H9 (cell line): ENCODE measurements around the gene KBTBD6. TPM values are rescaled to one million over a fixed set of nuclear protein-coding genes. Genes with fewer than 3 reads are reported as not detected.

ENCODE experiments used
- DNase-seq: peaks from one replicate; pipeline ENCODE4 v3.0.0-alpha.2; 2017
- H2AFZ ChIP-seq: one replicate; pipeline ENCODE4 v1.6.1; 2013; ENCODE audit warnings: mild to moderate bottlenecking, low read length, control low read depth, moderate library complexity
- H2AK5ac ChIP-seq: 2 replicates; pipeline ENCODE4 v1.6.1; 2013; ENCODE audit warnings: low read length, control low read depth, mixed read lengths; ENCODE audit not compliant: insufficient read length
- H2BK120ac ChIP-seq: one replicate; pipeline ENCODE4 v1.6.1; 2013; ENCODE audit warnings: low read depth, mild to moderate bottlenecking, low read length, control low read depth, inconsistent platforms; ENCODE audit not compliant: poor library complexity, severe bottlenecking
- H2BK12ac ChIP-seq: 2 replicates; pipeline ENCODE4 v1.6.1; 2013; ENCODE audit warnings: low read length, control low read depth, mixed read lengths, low read depth; ENCODE audit not compliant: insufficient read length
- H2BK15ac ChIP-seq: 2 replicates; pipeline ENCODE4 v1.6.1; 2013; ENCODE audit warnings: low read depth, low read length, control low read depth
- H2BK20ac ChIP-seq: one replicate; pipeline ENCODE4 v1.6.1; 2013; ENCODE audit warnings: low read depth, mild to moderate bottlenecking, low read length, control low read depth, inconsistent platforms; ENCODE audit not compliant: poor library complexity, severe bottlenecking
- H2BK5ac ChIP-seq: 2 replicates; pipeline ENCODE4 v1.6.1; 2013; ENCODE audit warnings: low read length, control low read depth, mixed read lengths; ENCODE audit not compliant: insufficient read length
- H3K14ac ChIP-seq: 2 replicates; pipeline ENCODE4 v1.6.1; 2013; ENCODE audit warnings: low read length, control low read depth; ENCODE audit not compliant: insufficient read depth
- H3K18ac ChIP-seq: 2 replicates; pipeline ENCODE4 v1.6.1; 2013; ENCODE audit warnings: low read depth, mild to moderate bottlenecking, mixed read lengths, low read length, control low read depth; ENCODE audit not compliant: insufficient read length
- H3K23ac ChIP-seq: 2 replicates; pipeline ENCODE4 v1.6.1; 2013; ENCODE audit warnings: low read length, control low read depth, mixed read lengths, low read depth; ENCODE audit not compliant: insufficient read length
- H3K23me2 ChIP-seq: 2 replicates; pipeline ENCODE4 v1.6.1; 2013; ENCODE audit warnings: low read depth, mild to moderate bottlenecking, mixed read lengths, low read length, control low read depth; ENCODE audit not compliant: insufficient read length, poor library complexity, severe bottlenecking
- H3K27ac ChIP-seq: 2 replicates; pipeline ENCODE4 v1.5.1; 2013; ENCODE audit warnings: low read length, control low read depth, mixed read lengths, low read depth; ENCODE audit not compliant: insufficient read length
- H3K27me3 ChIP-seq: 2 replicates; pipeline ENCODE4 v1.6.1; 2013; ENCODE audit warnings: low read length, control low read depth, inconsistent platforms; ENCODE audit not compliant: insufficient read depth
- H3K4ac ChIP-seq: 2 replicates; pipeline ENCODE4 v1.6.1; 2013; ENCODE audit warnings: low read depth, mild to moderate bottlenecking, control low read depth, inconsistent platforms, low read length, moderate library complexity
- H3K4me1 ChIP-seq: 2 replicates; pipeline ENCODE4 v1.6.1; 2013; ENCODE audit warnings: low read length, control low read depth, inconsistent platforms; ENCODE audit not compliant: insufficient read depth
- H3K4me2 ChIP-seq: 2 replicates; pipeline ENCODE4 v1.6.1; 2013; ENCODE audit warnings: low read length, control low read depth, mixed read lengths; ENCODE audit not compliant: insufficient read length, insufficient read depth
- H3K56ac ChIP-seq: 2 replicates; pipeline ENCODE4 v1.6.1; 2013; ENCODE audit warnings: low read depth, mild to moderate bottlenecking, mixed read lengths, low read length, control low read depth; ENCODE audit not compliant: insufficient read length
- H3K79me1 ChIP-seq: 2 replicates; pipeline ENCODE4 v1.6.1; 2013; ENCODE audit warnings: low read depth, mild to moderate bottlenecking, moderate library complexity, low read length, control low read depth, inconsistent platforms; ENCODE audit not compliant: insufficient read depth, poor library complexity, severe bottlenecking
- H3K79me2 ChIP-seq: 2 replicates; pipeline ENCODE4 v1.6.1; 2013; ENCODE audit warnings: low read length, control low read depth, inconsistent platforms; ENCODE audit not compliant: insufficient read depth
- H3K9ac ChIP-seq: 2 replicates; pipeline ENCODE4 v1.6.1; 2013; ENCODE audit warnings: low read length, control low read depth, mixed read lengths; ENCODE audit not compliant: insufficient read length; ENCODE audit errors: extremely low read depth
- H3K9me3 ChIP-seq: one replicate; pipeline ENCODE4 v1.6.1; 2013; ENCODE audit warnings: low read depth, low read length, inconsistent platforms; ENCODE audit not compliant: control insufficient read depth
- H3T11ph ChIP-seq: one replicate; pipeline ENCODE4 v1.6.1; 2013; ENCODE audit warnings: mild to moderate bottlenecking, low read length, control low read depth, inconsistent platforms
- H4K20me1 ChIP-seq: one replicate; pipeline ENCODE4 v1.6.1; 2013; ENCODE audit not compliant: control insufficient read depth, insufficient read length, insufficient read depth
- H4K5ac ChIP-seq: 2 replicates; pipeline ENCODE4 v1.6.1; 2013; ENCODE audit warnings: low read depth, mild to moderate bottlenecking, mixed read lengths, low read length, control low read depth; ENCODE audit not compliant: insufficient read length
- H4K8ac ChIP-seq: replicated peaks from 2 replicates; pipeline ENCODE4 v1.6.1; 2013; ENCODE audit warnings: low read length, control low read depth, mixed read lengths, low read depth; ENCODE audit not compliant: insufficient read length
- H4K91ac ChIP-seq: 2 replicates; pipeline ENCODE4 v1.6.1; 2013; ENCODE audit warnings: low read depth, mild to moderate bottlenecking, moderate library complexity, mixed read lengths, low read length, control low read depth; ENCODE audit not compliant: insufficient read length
- H3K27ac Mint-ChIP-seq, 3 experiments: 2 replicates in 2 of 3; 3 replicates in 1 of 3; pipeline ENCODE4 v1.8.0; 2020 to 2021; ENCODE audit warnings: mixed read lengths in 3 of 3, mild to moderate bottlenecking in 1 of 3, moderate library complexity in 1 of 3
- H3K27me3 Mint-ChIP-seq: 2 replicates; pipeline ENCODE4 v1.8.0; 2021; ENCODE audit warnings: low read depth, mild to moderate bottlenecking, moderate library complexity, mixed read lengths
- H3K36me3 Mint-ChIP-seq, 3 experiments: 2 replicates in 2 of 3; 3 replicates in 1 of 3; pipeline ENCODE4 v1.8.0; 2020 to 2021; ENCODE audit warnings: low read depth in 3 of 3, mixed read lengths in 3 of 3; ENCODE audit not compliant: insufficient read depth in 1 of 3
- H3K4me1 Mint-ChIP-seq, 2 experiments: 2 replicates each; pipeline ENCODE4 v1.8.0; 2020; ENCODE audit warnings: mixed read lengths in 2 of 2
- H3K4me3 Mint-ChIP-seq, 2 experiments: 2 replicates in 1 of 2; 3 replicates in 1 of 2; pipeline ENCODE4 v1.8.0; 2020 to 2021; ENCODE audit warnings: mild to moderate bottlenecking in 2 of 2, mixed read lengths in 2 of 2, moderate library complexity in 1 of 2
- H3K9me3 Mint-ChIP-seq, 2 experiments: 2 replicates in 1 of 2; 3 replicates in 1 of 2; pipeline ENCODE4 v1.8.0; 2020; ENCODE audit warnings: mild to moderate bottlenecking in 2 of 2, mixed read lengths in 2 of 2, moderate library complexity in 1 of 2
- WGBS: extraction: QIAGEN DNeasy Blood & Tissue Kit; methylation state at CpG from one replicate; pipeline ENCODE4 v1.1.7; 2013; ENCODE audit warnings: missing lambda C conversion rate, low lambda C conversion rate, mixed read lengths; ENCODE audit not compliant: insufficient read length; ENCODE audit errors: extremely low coverage; 5-methylcytosine and 5-hydroxymethylcytosine counted together
- total RNA-seq: library from RNA; stranded (reverse); gene quantifications from 2 replicates; pipeline ENCODE4 v1.2.1, GENCODE V29; 2021
- TF ChIP-seq, protein P1 (sequence below): fragments of 200-600 bp; sonication (generic); conservative IDR thresholded peaks from 3 replicates; pipeline ENCODE4 v1.8.0; 2021; ENCODE audit warnings: antibody characterized with exemption, mild to moderate bottlenecking

KBTBD6 gene
- total RNA-seq, 1 experiment from 2014 or later: 11.5 TPM

DNA sequence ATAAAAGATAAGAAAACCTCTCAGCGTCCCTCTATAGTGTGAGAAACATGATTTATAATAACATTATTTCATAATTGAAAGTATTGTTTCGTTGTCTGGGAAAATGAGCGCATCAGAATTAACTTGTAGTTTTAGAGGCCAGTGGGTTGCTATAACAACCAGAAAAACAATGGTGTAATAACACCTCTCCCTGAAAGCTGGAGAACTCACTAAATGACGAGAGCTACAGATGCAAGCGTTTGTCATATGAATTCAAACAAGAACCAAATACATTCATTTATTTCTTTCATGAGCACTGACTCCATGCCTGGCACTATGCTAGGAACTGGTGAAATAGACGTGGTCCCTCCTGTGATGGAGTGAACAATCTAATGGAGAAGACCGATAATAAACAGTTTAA is 45.4 kb upstream of the KBTBD6 start:
- no CpG with 5 or more reads among the region's 7 CpGs for WGBS
- no peaks in the 10 kb centered on the region for H3K79me1 ChIP-seq
- TF ChIP-seq, protein P1, sequence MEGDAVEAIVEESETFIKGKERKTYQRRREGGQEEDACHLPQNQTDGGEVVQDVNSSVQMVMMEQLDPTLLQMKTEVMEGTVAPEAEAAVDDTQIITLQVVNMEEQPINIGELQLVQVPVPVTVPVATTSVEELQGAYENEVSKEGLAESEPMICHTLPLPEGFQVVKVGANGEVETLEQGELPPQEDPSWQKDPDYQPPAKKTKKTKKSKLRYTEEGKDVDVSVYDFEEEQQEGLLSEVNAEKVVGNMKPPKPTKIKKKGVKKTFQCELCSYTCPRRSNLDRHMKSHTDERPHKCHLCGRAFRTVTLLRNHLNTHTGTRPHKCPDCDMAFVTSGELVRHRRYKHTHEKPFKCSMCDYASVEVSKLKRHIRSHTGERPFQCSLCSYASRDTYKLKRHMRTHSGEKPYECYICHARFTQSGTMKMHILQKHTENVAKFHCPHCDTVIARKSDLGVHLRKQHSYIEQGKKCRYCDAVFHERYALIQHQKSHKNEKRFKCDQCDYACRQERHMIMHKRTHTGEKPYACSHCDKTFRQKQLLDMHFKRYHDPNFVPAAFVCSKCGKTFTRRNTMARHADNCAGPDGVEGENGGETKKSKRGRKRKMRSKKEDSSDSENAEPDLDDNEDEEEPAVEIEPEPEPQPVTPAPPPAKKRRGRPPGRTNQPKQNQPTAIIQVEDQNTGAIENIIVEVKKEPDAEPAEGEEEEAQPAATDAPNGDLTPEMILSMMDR: no peak

More for the DNA sequence above, 45.4 kb upstream of the KBTBD6 start:
- Histone ChIP-seq H3K4ac (no peak overlapping the region), H3K56ac (no peak overlapping the region), H3K14ac (no peak overlapping the region), H3K4me1 (no peaks in the 10 kb centered on the region; the same call in 1 of the 2 replicates), H2AK5ac (no peak overlapping the region), H3K27ac (no peak overlapping the region), H3K79me2 (no peaks in the 10 kb centered on the region), H3T11ph (no peak overlapping the region), H2BK5ac (no peak overlapping the region), H2AFZ (no peak overlapping the region), H4K20me1 (no peaks in the 10 kb centered on the region), H3K9ac (no peak overlapping the region), H2BK20ac (no peak overlapping the region), H3K9me3 (peaks cover 5% of the 10 kb centered on the region), H4K8ac (no peak overlapping the region), H3K27me3 (no peaks in the 10 kb centered on the region), H3K4me2 (no peak overlapping the region), H3K18ac (no peak overlapping the region), H4K91ac (no peak overlapping the region), H2BK12ac (no peak overlapping the region), H3K23me2 (no peaks in the 10 kb centered on the region), H4K5ac (no peak overlapping the region), H3K23ac (no peak overlapping the region), H2BK120ac (no peak overlapping the region), H2BK15ac (no peak overlapping the region)
- Mint-ChIP-seq H3K4me1 (peaks cover 0 to 4% of the 10 kb centered on the region in 2 experiments; a peak in 1 of 4 replicates), H3K36me3 (peaks cover 21 to 29% (median 27%) of the 10 kb centered on the region in 3 experiments), H3K9me3 (peaks cover 27 to 40% of the 10 kb centered on the region in 2 experiments), H3K4me3 (no peak overlapping the region), H3K27me3 (no peaks in the 10 kb centered on the region), H3K27ac (no peak overlapping the region)
- DNase-seq: no peak
